HG03103 (cell line): ENCODE data around the gene CUL5.

Experiments used
- ATAC-seq: cut with Tn5 transposase; IDR thresholded peaks from one replicate; pipeline ENCODE4 v1.9.1; 2021; ENCODE audit warnings: low read depth; ENCODE audit not compliant: unreplicated experiment

The CUL5 gene

DNA sequence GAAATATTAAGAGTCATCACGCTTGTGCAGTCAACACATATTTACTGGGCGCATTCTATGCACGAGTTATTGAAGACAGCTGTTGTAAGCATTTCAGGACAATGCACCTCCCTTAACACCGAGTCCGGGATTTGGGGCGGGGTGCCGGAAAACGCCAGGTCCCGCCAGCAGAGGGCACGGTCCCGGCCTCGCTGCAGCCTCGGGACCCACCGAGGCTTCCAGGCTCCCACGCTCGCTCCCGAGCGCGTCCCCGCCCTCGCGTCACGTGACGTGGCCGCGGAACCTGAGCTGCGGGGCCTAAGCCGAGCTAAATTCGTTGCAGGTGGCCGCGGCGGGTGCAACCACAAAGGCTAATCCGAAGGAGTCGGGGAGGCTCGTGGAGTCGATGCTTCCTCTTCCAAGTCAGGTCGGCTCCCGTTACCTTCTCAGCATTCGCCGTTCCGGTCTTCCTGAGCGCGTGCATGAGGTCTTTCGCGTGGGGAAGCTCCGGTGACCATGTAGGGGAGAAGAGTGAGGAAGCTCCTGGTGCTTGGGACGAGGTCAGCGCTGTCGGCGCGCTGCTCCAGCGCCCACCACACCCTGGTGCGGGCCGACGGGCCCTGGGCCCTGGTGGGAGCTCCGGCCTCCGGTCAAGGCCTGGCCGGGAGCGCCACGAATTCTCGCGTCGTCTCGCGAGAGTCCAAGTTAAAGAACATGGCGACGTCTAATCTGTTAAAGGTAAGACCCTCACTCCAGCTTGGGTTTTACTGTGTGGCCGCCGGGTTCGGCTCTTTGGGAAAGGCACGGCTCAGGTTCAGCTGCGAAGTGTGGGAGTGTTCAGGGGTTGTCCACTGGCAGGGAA is at the start of gene CUL5:
Gene CUL5, plus strand, starts transcription at position 243 of the 841 bp plus-strand sequence. Its CDS starts 451 bp downstream, at position 694.
- peak; percentile 83 for ATAC-seq

DNA sequence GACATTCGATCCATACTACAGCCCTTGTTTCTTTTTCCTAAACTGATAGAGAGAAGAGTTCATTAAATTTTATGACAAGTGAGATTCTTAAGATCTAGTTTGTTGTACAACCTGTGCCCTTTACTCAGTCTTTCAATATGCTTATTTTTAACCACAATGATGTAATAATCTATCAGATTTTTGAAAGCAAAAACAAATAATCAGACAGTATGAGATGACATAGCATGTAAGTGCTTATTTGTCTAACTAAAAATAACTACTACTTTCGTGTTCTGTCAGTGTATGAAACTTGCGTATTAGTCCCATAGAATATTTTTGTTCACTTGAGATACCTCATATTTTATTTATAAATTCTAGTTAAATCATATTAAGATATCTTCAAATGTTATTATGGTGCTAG is 47.2 kb upstream of the CUL5 start:
- no peak for ATAC-seq

- ATAC-seq = no peak
These were observed 46.5 kb upstream of the CUL5 start for GRCh38 chr11:107962181-107962580.

DNA sequence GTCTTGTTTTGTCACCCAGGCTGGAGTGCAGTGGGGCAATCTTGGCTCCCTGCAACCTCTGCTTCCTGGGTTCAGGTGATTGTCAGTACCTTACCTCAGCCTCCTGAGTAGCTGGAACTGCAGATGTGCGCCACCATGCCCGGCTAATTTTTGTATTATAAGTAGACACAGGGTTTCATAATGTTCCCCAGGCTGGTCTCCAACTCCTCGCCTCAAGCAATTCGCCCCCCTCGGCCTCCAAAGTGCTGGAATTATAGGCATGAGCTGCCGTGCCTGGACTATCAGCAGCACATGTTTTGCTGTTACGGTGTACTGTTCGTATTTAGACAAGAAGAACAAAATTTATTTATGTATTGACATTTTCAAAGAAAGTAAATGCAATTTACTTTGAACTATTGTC is 45.6 kb upstream of the CUL5 start:
- ATAC-seq = no peak

DNA sequence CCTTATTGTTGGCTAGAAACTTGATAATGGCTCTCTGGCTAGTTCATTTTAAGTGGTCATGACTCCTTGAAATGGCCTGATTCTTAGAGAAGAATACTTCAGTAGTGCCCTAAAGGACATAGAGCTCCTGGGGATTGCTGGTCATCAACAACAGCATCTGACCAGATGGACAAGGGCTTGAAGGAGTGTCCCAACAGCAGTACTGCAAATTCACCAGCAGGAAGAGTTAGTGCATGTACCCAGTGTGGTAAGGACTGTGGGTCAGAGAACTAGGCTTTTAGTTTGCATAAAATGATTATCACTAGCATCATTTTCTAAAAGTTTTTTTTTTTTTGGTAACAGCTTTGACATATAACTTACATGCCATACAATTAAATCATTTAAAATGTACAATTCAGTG is 39.5 kb upstream of the CUL5 start:
- no peak for ATAC-seq

- no peak for ATAC-seq
These were observed 38.6 kb upstream of the CUL5 start for GRCh38 chr11:107970049-107970448.

DNA sequence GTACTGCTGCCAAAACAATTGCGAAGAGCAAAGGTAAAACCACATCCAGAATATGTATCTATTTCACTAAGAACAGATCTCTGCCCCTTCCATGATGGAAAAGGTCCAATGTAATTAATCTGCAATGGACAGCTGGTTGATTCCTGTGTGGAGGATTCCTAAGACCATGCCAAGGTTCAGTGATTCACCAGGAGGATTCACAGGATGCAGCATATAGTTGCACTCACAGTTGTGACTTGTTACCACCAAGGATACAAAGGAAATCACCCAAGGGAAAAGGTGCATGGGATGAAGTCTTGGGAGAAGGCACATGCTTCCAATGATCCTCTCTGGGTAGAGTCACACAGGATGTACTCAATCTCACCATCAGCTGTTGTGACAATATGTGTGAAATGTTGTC is 35.1 kb upstream of the CUL5 start:
- ATAC-seq = no peak

DNA sequence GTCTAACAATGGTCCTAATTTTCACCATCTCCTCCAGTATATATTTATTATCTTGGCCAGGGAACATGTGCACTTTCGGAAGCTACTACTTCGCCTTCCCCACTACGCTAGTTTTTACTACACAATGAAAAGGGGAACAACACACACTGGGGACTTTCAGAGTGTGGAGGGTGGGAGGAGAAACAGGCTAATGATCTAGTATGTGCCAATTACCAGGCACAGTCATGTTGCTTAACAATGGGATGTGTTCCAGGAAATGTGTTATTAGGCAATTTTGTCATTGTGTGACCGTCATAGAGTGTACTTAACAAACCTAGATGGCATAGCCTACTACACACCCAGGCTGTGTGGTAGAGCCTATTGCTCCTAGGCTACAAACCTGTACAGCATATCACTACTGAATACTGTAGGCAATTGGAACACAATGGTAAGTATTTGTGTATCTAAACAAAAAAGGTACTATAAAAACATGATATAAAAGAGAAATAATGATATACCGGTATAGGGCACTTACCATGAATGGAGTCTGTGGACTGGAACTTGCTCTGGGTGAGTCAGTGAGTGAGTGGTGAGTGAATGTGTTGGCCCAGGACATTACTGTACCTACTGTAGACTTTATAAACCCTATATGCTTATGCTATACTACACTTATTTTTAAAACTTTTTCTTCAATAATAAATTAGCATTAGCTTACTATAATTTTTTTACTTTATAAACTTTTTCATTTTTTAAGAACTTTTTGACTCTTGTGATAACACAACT is 20.1 kb upstream of the CUL5 start:
- ATAC-seq = no peak

DNA sequence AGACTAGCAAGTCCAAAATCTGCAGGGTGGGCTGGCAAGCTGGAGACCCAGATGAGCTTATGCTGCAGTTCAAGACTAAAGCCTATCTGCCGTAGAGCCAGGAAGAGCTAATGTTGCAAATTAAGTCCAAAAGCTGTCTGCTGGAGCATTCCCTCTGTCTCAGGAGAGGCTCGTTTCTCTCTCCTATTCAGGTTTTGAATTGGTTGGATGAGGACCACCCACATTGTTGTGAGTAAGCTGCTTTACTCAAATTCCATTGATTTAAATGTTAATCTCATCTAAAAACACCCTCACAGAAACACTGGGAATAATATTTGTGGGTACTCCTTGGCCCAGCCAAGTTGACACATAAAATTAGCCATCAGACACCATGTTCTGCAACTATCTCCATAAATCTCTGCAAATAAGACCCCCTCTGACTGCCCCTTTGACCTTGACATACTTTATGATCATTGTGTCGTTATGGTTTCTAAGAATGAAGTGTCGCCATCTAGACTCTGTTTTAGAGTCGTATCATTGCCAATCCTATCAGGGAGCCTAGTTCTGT is 16.8 kb upstream of the CUL5 start:
- ATAC-seq = no peak

GRCh38 chr11:107996006-107996776 is 12.5 kb upstream of the CUL5 start:
- no peak for ATAC-seq

GRCh38 chr11:107998761-107999160 is 9.9 kb upstream of the CUL5 start:
- ATAC-seq = no peak

DNA sequence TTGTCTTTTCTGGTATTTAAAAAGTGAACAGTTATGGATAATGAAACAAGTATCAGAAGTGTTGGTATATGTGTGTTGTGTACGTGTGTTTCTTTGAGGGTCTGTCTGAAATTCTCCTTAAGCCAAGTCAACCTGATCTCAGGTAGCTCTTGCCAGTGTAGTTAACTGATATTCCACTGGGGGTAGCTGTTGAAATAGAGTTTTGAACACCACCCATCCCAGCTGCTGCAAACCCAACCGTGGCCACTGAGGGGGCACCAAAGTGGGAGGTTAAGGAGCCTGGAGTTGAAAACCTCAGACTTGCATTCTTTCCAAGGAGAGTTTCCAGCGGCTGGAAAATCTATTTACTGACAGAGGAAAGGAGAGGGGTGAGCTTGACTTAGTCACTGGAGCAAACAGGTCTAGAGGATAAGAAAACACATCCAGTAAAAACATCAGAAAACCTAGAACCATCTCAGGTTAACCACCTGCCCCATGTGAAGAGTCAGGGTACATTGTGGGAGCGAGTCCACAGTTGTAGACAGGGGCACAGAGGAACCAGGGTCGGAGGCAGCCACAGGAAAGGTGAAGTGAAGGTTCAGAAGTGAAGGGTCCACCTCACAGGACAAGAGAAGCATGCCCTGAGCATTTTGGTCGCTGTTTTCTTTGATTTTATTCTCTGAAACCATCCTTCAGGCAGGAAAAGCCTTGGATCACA is 8.8 kb upstream of the CUL5 start:
- ATAC-seq = peak; percentile 96

DNA sequence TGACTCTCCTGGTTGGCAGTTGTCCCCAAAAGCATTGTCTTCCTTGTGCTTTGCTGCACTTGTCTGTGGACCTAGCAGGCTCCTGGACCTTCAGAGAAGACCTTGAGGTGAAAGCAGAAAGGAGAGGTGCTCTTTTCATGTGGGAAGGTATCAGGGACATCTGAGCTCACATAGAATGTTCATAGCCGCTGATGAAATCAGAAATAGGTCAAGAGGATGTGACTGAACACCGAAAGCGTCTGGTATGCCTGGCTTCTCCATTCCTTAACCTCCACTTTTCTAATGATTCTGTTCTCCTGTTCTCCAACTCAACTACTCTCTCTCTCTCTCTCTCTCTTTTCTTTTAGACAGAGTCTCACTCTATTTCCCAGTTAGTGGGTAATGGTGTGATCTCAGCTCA is 6.2 kb upstream of the CUL5 start:
- no peak for ATAC-seq

GRCh38 chr11:108003623-108004022 is 5.1 kb upstream of the CUL5 start:
- ATAC-seq = no peak

DNA sequence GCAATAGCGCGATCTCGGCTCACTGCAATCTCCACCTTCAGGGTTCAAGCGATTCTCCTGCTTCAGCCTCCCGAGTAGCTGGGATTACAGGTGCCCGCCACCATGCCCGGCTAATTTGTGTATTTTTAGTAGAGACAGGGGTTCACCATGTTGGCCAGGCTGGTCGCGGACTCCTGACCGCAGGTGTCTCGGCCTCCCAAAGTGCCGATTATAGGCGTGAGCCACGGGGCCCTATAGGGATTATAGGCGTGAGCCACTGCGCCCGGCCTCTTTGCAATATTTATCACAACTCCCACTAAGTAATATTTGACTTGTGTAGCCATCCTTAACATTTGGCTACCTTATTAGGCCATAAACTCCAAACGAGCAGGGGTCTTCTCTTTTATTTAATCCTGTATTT is 879 bp upstream of the CUL5 start:
- ATAC-seq = no peak

GRCh38 chr11:108009497-108010370 is 1.0 kb downstream of the CUL5 start:
- ATAC-seq = peak; percentile 0

GRCh38 chr11:108012139-108012725 is 3.5 kb downstream of the CUL5 start:
- no peak for ATAC-seq

DNA sequence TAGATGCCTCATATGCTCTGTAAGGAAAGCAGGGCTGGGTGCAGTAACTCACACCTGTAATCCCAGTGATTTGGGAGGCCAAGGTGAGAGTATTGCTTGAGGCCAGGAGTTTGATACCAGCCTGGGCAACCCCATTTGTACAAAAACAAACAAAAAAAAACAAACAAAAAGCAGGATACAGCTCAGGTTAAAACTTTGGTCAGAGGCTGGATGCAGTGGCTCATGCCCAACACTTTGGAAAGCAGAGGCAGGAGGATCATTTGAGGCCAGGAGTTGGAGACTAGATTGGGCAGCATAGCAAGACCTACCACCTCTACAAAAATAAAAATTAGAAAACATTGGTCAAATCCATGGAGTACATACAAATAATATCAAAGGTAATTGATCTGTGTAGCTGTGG is 7.9 kb downstream of the CUL5 start:
- ATAC-seq = no peak

DNA sequence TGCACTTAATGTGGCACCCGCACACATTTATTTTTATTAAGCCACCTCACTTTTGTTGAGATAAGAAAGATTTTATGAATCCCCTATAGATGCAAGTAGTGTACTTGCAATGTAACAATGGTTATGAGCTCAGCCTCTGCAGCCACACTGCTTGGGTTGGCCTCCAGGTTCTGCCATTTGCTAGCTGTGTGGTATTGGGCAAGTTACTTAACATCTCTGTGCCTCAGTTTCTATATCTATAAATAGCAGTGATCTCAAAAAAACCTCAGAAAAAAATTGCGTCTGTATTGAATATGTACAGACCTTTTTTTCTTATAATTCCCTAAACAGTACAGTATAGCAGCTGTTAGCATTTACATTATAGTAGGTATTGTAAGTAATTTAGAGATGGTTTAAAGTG is 10.0 kb downstream of the CUL5 start:
- no peak for ATAC-seq
